Peyer's patch (tissue), 4 donors: ENCODE measurements around the gene CRELD1. TPM values are rescaled to one million over a fixed set of nuclear protein-coding genes. Genes with fewer than 3 reads are reported as not detected.

Source experiments
- DNase-seq, 3 donors: peaks; one replicate each; pipeline ENCODE4 v3.0.0-alpha.2; 2017 to 2019
- H3K27ac ChIP-seq, 4 donors: fragments of 200-600 bp; sonication (generic); one replicate each; pipeline ENCODE4 v1.5.1; 2016 to 2019
- H3K27me3 ChIP-seq, 2 donors: fragments of 200-600 bp; sonication (generic); one replicate each; pipeline ENCODE4 v1.5.1; 2019
- H3K36me3 ChIP-seq, 3 donors: fragments of 200-600 bp; sonication (generic); one replicate each; pipeline ENCODE4 v1.5.1; 2016 to 2019
- H3K4me1 ChIP-seq, 4 donors: fragments of 200-600 bp; sonication (generic); one replicate each; pipeline ENCODE4 v1.5.1; 2016 to 2019
- H3K4me3 ChIP-seq, 4 donors: fragments of 200-600 bp; sonication (generic); 1 replicate in 3 of 4; 2 replicates in 1 of 4; pipeline ENCODE4 v1.5.1; 2016 to 2019; ENCODE audit warnings: mild to moderate bottlenecking in 1 of 4
- H3K9me3 ChIP-seq, 4 donors: fragments of 200-600 bp; sonication (generic); one replicate each; pipeline ENCODE4 v1.5.1; 2016 to 2019; ENCODE audit warnings: mild to moderate bottlenecking in 1 of 4
- POLR2A ChIP-seq, 2 donors: fragments of 450-650 bp; IDR thresholded peaks; one replicate each; pipeline ENCODE4 v1.5.1; 2017; ENCODE audit warnings: antibody characterized with exemption in 2 of 2, mild to moderate bottlenecking in 2 of 2, moderate library complexity in 2 of 2
- total RNA-seq, 4 donors: library from RNA; depleted of rRNA; stranded (reverse); fragments of >200 nt; gene quantifications; one replicate each; pipeline ENCODE4 v1.1.0, GENCODE V29; 2016
- TF ChIP-seq, protein P1 (sequence below), 6 experiments: fragments of 450-650 bp in 4 of 6; fragments of 200-600 bp in 2 of 6; sonication (generic) in 1 of 6; IDR thresholded peaks; one replicate each; pipeline ENCODE4 v1.5.1; 2017 to 2019; ENCODE audit warnings: antibody characterized with exemption in 6 of 6, mild to moderate bottlenecking in 3 of 6, moderate library complexity in 1 of 6

CRELD1 gene
- total RNA-seq, 4 donors from 2014 or later: 21.9 to 45.6 (median 34.4) TPM

DNA sequence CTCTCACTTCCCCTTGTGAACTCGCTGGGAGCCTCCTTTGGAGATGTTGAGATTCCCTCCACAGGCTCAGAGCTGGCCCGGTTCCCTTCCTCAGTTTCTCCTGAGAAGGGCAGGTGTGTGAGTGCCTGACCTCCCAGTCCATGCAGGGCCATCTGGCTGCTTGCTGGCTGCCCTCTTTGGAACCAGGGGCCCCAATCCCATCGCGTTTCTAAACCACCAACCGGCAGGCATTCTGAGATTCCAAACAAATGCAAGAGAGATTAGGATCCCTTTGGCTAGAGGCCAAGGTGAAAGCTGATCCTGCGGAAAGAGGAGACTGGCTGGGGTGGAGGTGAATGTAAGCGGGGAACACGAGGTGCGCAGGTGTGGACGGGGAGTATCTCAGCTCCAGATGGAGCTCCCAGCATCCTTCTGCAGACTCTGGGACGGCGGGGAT lies 21.5 kb downstream of the CRELD1 start:
- H3K9me3 ChIP-seq: no peaks in the 10 kb centered on the region
- no peak overlapping the region for H3K4me3 ChIP-seq
- H3K36me3 ChIP-seq: no peaks in the 10 kb centered on the region
- peaks cover 0 to 12% (median 5%) of the 10 kb centered on the region in 4 donors for H3K4me1 ChIP-seq
- no peak for DNase-seq
- no peak overlapping the region for H3K27ac ChIP-seq
- H3K27me3 ChIP-seq: no peaks in the 10 kb centered on the region
- TF ChIP-seq, protein P1, sequence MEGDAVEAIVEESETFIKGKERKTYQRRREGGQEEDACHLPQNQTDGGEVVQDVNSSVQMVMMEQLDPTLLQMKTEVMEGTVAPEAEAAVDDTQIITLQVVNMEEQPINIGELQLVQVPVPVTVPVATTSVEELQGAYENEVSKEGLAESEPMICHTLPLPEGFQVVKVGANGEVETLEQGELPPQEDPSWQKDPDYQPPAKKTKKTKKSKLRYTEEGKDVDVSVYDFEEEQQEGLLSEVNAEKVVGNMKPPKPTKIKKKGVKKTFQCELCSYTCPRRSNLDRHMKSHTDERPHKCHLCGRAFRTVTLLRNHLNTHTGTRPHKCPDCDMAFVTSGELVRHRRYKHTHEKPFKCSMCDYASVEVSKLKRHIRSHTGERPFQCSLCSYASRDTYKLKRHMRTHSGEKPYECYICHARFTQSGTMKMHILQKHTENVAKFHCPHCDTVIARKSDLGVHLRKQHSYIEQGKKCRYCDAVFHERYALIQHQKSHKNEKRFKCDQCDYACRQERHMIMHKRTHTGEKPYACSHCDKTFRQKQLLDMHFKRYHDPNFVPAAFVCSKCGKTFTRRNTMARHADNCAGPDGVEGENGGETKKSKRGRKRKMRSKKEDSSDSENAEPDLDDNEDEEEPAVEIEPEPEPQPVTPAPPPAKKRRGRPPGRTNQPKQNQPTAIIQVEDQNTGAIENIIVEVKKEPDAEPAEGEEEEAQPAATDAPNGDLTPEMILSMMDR (IDR thresholded peaks at IDR 0.05): no peak
- no peak for TF ChIP-seq POLR2A (IDR thresholded peaks at IDR 0.05)

- Histone ChIP-seq H3K4me3 (no peak overlapping the region), H3K36me3 (no peaks in the 10 kb centered on the region), H3K4me1 (peaks cover 0 to 12% (median 5%) of the 10 kb centered on the region in 4 donors), H3K9me3 (no peaks in the 10 kb centered on the region), H3K27ac (no peak overlapping the region), H3K27me3 (no peaks in the 10 kb centered on the region)
- TF ChIP-seq POLR2A (IDR thresholded peaks at IDR 0.05): no peak
- DNase-seq: no peak
These were observed 22.1 kb downstream of the CRELD1 start for GRCh38 chr3:9955611-9956352.

GRCh38 chr3:9957214-9957613 lies 23.6 kb downstream of the CRELD1 start:
- DNase-seq: no peak
- no peak for TF ChIP-seq POLR2A (IDR thresholded peaks at IDR 0.05)
- TF ChIP-seq, protein P1 (IDR thresholded peaks at IDR 0.05): no peak
- H3K4me3 ChIP-seq: no peak overlapping the region
- H3K36me3 ChIP-seq: peaks cover 0 to under 1% (median 0%) of the 10 kb centered on the region in 3 donors
- no peaks in the 10 kb centered on the region for H3K9me3 ChIP-seq
- no peak overlapping the region for H3K27ac ChIP-seq
- no peaks in the 10 kb centered on the region for H3K27me3 ChIP-seq
- peaks cover 0 to 3% (median 0%) of the 10 kb centered on the region in 4 donors for H3K4me1 ChIP-seq

DNA sequence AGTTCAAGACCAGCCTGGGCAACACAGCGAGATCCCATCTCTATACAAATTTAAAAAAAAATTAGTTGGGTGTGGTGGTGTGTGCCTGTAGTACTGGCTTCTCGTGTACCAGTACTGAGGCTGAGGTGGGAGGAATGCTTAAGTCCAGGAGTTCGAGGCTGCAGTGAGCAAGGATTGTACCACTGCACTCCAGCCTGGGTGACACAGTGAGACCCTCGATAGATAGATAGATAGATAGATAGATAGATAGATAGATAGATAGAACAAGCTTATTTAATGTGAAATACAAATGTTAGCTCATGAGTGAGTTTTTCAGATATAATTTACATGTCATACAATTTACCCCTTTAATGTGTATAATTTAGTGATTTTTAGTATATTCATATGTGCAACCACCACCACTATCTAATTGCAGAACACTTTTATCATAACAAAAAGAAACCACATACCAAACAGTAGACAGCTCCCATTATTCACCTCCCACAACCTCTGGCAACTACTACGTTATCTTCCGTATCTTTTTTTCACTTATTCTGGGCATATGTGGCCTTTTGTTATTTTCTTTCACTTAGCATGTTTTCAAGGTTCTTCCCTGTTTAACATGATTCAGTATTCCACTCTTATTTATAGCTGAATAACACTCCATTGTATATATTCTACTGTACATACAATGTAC lies 31.7 kb downstream of the CRELD1 start:
- TF ChIP-seq, protein P1 (IDR thresholded peaks at IDR 0.05): no peak
- TF ChIP-seq POLR2A (IDR thresholded peaks at IDR 0.05): no peak
- no peaks in the 10 kb centered on the region for H3K9me3 ChIP-seq

GRCh38 chr3:9966841-9967240 lies 33.2 kb downstream of the CRELD1 start:
- DNase-seq: no peak

More for the DNA sequence above, 31.7 kb downstream of the CRELD1 start:
- H3K4me1 ChIP-seq: no peaks in the 10 kb centered on the region
- no peak overlapping the region for H3K27ac ChIP-seq
- DNase-seq: no peak
- no peaks in the 10 kb centered on the region for H3K27me3 ChIP-seq
- peaks cover 0 to 72% (median 0%) of the 10 kb centered on the region in 3 donors for H3K36me3 ChIP-seq
- H3K4me3 ChIP-seq: no peak overlapping the region

More at GRCh38 chr3:9966841-9967240, 33.2 kb downstream of the CRELD1 start:
- TF ChIP-seq, protein P1 (IDR thresholded peaks at IDR 0.05): no peak
- no peak for TF ChIP-seq POLR2A (IDR thresholded peaks at IDR 0.05)
- Histone ChIP-seq H3K27me3 (no peaks in the 10 kb centered on the region), H3K4me1 (no peaks in the 10 kb centered on the region), H3K27ac (no peak overlapping the region), H3K4me3 (no peak overlapping the region), H3K36me3 (peaks cover 0 to 87% (median 0%) of the 10 kb centered on the region in 3 donors), H3K9me3 (no peaks in the 10 kb centered on the region)
